GM18858 (cell line): ENCODE measurements around the gene TMUB1.

Source experiments
- ATAC-seq: cut with Tn5 transposase; IDR thresholded peaks from one replicate; pipeline ENCODE4 v1.9.1; 2021; ENCODE audit not compliant: unreplicated experiment

The TMUB1 gene

GRCh38 chr7:151035026-151035717 is 48.1 kb downstream of the TMUB1 start:
- no peak for ATAC-seq

- no peak for ATAC-seq
These were observed 48.8 kb downstream of the TMUB1 start for GRCh38 chr7:151034312-151035025.

- ATAC-seq: no peak
These were observed 49.4 kb downstream of the TMUB1 start for GRCh38 chr7:151033864-151034249.

GRCh38 chr7:151032936-151033863 is 50.1 kb downstream of the TMUB1 start:
- ATAC-seq: no peak
